ENCODE measurements around the gene GNG13. TPM values are rescaled to one million over a fixed set of nuclear protein-coding genes. Genes with fewer than 3 reads are reported as not detected.

GNG13 gene
- total and polyA plus RNA-seq, 9 of the 15 experiments (the other 6 are each of a cell fraction or from before 2014, with no cell fraction given), result not detected

DNA sequence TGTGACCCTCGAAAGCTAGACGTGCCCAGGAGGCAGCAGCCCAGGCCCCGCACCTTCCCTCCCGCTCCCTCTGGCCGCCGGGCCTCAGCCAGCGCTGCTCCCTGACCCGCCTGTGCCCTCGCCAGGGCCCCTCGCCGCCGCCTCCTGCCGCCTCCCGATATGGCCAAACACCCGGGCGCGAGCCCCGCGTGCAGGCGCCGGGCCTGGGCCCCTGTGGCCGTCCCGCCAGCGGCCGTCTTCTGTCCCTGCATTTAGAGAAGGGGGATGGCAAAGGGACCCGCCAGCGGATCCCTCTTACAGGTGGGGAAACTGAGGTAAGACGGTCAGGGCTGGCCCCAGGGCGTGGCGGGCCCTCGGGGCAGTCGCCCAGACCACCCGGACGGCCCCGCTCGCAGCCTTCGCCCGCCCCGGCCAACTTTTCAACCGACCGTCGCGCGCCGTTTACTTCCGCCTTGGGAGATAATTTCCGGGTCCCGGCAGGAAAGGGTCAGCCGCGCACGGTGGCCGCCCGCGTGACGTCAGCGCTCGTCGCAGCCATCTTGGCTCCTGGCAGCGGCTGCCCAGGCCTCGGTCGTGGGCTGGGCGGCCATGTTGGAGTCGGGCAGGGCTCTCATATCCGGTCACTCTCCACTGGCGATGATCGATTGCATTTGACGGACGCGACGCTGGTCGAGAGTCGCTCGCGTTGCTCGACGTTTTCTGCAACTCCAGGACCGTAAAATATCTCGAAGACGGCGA lies 7.0 kb upstream of the GNG13 start (continued):
- peak; percentile 96 for TF ChIP-seq E2F8 (IDR thresholded peaks at IDR 0.05; ENCODE audit: low read depth, partially characterized antibody)
- no peak for TF ChIP-seq SREBF1 (IDR thresholded peaks at IDR 0.05; ENCODE audit: borderline replicate concordance, low read depth, low read length)
- no peak for TF ChIP-seq SNAPC5 (CRISPR knock-in tag; IDR thresholded peaks at IDR 0.05)
- no peak for TF ChIP-seq TCF3 (CRISPR knock-in tag; IDR thresholded peaks at IDR 0.05)
- TF ChIP-seq TRIM28 (IDR thresholded peaks at IDR 0.05), result no peak
- TF ChIP-seq ZBTB7A (IDR thresholded peaks at IDR 0.05; ENCODE audit: borderline replicate concordance, control insufficient read depth, low read depth, low read length), result peak; percentile 60; the same call in 1 of the 2 replicates
- no peak for TF ChIP-seq ARID1B (IDR thresholded peaks at IDR 0.05)
- no peak for TF ChIP-seq ZKSCAN8 (CRISPR knock-in tag; IDR thresholded peaks at IDR 0.05)
- TF ChIP-seq TSC22D4 (tag; IDR thresholded peaks at IDR 0.05), result no peak
- TF ChIP-seq STAT5A (IDR thresholded peaks at IDR 0.05; ENCODE audit: borderline replicate concordance, low read length), result no peak
- TF ChIP-seq CHD4 (IDR thresholded peaks at IDR 0.05; ENCODE audit: insufficient read depth, insufficient replicate concordance, low read depth, low read length, poor library complexity, severe bottlenecking), result no peak
- no peak for TF ChIP-seq CGGBP1 (CRISPR knock-in tag; IDR thresholded peaks at IDR 0.05)
- TF ChIP-seq, protein P1, sequence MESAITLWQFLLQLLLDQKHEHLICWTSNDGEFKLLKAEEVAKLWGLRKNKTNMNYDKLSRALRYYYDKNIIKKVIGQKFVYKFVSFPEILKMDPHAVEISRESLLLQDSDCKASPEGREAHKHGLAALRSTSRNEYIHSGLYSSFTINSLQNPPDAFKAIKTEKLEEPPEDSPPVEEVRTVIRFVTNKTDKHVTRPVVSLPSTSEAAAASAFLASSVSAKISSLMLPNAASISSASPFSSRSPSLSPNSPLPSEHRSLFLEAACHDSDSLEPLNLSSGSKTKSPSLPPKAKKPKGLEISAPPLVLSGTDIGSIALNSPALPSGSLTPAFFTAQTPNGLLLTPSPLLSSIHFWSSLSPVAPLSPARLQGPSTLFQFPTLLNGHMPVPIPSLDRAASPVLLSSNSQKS (CRISPR knock-in tag; IDR thresholded peaks at IDR 0.05), result no peak
- peak; percentile 92 for TF ChIP-seq AFF4 (CRISPR knock-in tag; IDR thresholded peaks at IDR 0.05)
- no peak for TF ChIP-seq SREBF2 (CRISPR knock-in tag; IDR thresholded peaks at IDR 0.05)
- no peak for TF ChIP-seq SLC30A9 (CRISPR knock-in tag; IDR thresholded peaks at IDR 0.05)
- peak; percentile 30 for TF ChIP-seq U2AF1 (optimal IDR thresholded peaks at IDR 0.05; ENCODE audit: low read depth, low read length)
- no peak for TF ChIP-seq SRSF7 (optimal IDR thresholded peaks at IDR 0.05; ENCODE audit: low read depth, low read length)
- peak; percentile 57; the same call in 1 of the 2 replicates for TF ChIP-seq POLR2AphosphoS2 (IDR thresholded peaks at IDR 0.05; ENCODE audit: low read length)
- no peak for TF ChIP-seq CAMTA2 (CRISPR knock-in tag; conservative IDR thresholded peaks at IDR 0.05)
- no peak for TF ChIP-seq EP300 (IDR thresholded peaks at IDR 0.05; ENCODE audit: low read length)

All from K562 (cell line).